GM19023 (cell line): Measurements from ENCODE around the gene NDUFV2.
"Not testable (repeated sequence)": the region's sequence is repeated elsewhere in the genome, so short reads cannot be mapped to it uniquely, and the experiment has no call there.

Experiments used
- ATAC-seq: cut with Tn5 transposase; IDR thresholded peaks from one replicate; pipeline ENCODE4 v1.9.1; 2021; ENCODE audit warnings: mild to moderate bottlenecking, moderate library complexity; ENCODE audit not compliant: unreplicated experiment

NDUFV2 gene

GRCh38 chr18:9088727-9089126, 13.8 kb upstream of the NDUFV2 start:
- not testable (repeated sequence) for ATAC-seq

GRCh38 chr18:9090578-9090977, 11.9 kb upstream of the NDUFV2 start:
- no peak for ATAC-seq

GRCh38 chr18:9091066-9091476, 11.4 kb upstream of the NDUFV2 start:
- ATAC-seq: no peak

GRCh38 chr18:9092665-9093064, 9.8 kb upstream of the NDUFV2 start:
- ATAC-seq: no peak

- not testable (repeated sequence) for ATAC-seq
Measured at GRCh38 chr18:9093109-9093508, 9.4 kb upstream of the NDUFV2 start.

GRCh38 chr18:9094307-9095226, 7.9 kb upstream of the NDUFV2 start:
- no peak for ATAC-seq

DNA sequence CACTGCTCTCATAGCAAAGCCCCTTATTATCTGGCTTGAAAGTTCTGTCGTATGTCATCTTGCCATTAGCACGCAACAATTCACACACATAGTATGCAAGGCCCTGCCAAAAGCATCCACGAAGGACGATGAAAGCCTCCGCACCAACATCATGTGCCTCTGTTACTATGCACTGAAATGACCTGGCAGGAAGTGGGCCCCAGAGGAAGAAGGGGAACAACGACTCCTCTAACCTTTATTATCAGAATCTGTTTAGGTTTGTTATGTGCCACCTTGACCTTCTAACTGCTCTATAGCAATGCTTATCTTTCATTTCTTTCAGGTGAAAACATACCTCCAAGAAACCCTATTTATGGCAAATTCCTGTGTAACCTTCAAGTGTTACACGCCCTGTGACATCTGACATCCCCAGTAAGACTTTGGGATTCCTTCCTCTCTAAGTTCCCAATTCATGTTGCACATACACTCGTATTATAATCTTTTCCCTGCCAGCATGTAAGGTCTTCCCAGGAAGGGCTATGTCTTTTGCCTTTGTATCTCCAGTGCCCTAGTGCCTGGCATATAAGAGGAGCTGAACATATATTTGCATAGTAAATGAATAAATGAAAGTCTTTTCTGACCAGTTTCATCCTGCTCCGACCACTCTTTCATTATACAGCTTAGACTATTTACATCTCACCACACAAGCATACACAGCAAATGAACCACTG, 7.0 kb upstream of the NDUFV2 start:
- peak; percentile 83 for ATAC-seq

- no peak for ATAC-seq
Measured at GRCh38 chr18:9096007-9096371, 6.5 kb upstream of the NDUFV2 start.

- ATAC-seq: no peak
Measured at GRCh38 chr18:9096685-9097084, 5.8 kb upstream of the NDUFV2 start.

- ATAC-seq: no peak
Measured at GRCh38 chr18:9097349-9097748, 5.2 kb upstream of the NDUFV2 start.

DNA sequence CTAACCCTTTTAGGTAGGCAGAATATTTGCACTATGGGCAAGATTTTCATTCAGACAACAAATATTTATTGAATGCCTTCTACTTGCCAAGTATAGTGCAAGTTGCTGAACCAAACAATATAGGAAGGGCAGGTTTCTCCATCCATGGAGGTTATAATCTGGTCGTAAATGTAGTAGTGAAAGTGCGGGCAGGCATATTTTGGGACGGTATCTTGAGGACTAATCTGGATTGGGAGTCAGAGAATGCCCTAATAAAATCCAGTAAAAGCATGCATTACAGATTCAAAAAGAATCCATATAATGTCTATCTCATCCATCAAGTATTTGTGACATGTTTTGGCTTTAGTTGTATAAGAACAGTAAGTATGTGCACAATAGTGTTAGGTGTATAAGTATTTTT, 1.7 kb upstream of the NDUFV2 start:
- ATAC-seq: no peak

DNA sequence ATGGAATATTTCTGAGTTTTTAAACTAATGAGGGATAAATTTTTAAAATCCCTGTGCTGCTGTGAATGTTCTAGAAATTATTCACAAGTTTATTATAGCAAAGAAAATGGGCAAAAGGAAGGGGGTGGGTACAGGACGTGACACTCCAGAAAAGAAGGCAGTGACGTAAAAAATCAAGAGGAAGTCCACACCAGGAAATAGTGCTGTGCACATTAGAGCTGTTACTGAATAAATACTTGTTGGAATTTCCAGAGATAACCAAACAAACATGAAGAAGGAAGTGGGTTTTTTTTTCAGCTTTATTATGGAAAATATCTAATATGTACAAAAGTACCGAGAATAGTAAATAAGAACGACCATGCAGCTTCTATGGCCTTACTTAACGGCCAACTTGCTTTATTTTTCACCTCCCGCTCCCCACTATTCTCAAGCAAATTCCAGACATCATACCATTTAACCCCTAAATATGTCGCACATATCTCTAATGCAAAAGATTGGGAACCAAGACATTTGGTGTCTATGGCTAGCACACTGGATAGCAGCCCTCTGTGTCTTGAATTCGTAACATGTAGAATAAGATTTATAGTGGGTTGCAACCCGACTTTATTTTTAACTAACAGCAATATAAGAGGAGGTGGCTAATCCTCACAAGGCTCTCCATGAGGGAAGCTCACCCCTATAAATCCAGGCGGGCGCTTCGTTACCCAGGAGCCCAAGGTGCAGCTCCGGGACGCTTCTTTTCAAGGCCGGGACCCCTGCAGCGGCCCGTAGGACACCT, 580 bp upstream of the NDUFV2 start:
- ATAC-seq: peak; percentile 11

DNA sequence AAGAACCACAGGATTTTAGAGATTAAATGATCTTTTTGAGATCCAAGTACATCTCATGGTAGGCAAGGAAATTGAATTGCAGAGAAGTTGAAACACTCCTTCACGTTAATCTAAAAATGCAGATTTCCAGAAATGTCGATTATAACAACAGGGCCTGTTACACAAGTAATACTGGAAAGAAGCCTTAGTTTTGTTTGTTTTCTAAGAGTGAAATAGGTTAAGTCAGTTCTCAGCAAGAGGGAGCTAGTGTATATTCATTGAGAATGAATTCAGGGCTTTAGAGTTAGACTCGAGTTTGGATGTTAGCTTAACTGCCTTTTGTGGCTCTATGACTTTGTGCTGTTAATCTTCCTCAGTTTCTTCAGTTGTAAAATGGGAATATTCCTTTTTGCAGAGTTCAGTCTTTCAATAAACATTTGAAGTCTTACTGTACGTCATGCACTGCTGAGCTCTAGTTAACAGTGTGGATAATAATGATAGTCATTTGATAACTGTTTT, 926 bp downstream of the NDUFV2 start:
- ATAC-seq: no peak

GRCh38 chr18:9104244-9104901, 1.9 kb downstream of the NDUFV2 start:
- ATAC-seq: no peak

DNA sequence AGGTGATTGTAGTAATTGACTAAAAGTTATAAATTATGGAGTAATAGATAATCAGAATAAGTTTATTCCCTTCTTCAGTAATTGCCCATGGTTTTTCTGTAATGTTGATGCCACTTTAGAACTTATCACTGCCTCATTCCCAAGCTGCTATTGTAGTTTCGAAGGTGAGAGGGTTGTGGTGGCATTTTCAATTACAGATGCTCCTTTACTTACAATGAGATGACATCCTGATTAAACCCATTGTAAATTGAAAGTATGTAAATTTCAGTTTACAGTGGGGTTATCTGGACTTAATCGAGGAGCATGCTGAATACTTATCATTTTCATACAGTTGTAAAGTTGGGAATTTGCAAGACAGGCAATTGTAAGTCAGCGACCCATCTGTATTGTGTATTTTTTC, 2.9 kb downstream of the NDUFV2 start:
- ATAC-seq: no peak

DNA sequence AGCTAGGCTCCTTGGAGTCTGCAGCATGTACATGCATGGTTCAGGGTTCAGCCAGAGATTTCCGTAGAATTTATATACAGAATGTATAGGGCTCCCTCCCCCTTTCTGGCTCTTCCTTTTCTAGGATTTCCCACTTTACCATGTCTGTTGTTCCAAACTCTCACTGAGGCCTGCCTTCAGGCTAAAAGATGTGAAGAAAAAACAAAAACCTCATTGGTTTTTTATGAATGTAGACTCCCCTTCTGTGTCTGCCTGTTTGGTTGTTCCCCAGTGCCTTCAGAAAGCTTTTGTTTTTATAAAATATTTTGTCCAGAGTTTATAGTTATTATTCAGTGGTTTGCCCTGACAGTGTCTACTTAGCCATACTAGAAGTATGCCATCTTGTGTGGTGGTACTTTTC, 3.6 kb downstream of the NDUFV2 start:
- no peak for ATAC-seq

GRCh38 chr18:9106800-9107584, 4.5 kb downstream of the NDUFV2 start:
- ATAC-seq: no peak

DNA sequence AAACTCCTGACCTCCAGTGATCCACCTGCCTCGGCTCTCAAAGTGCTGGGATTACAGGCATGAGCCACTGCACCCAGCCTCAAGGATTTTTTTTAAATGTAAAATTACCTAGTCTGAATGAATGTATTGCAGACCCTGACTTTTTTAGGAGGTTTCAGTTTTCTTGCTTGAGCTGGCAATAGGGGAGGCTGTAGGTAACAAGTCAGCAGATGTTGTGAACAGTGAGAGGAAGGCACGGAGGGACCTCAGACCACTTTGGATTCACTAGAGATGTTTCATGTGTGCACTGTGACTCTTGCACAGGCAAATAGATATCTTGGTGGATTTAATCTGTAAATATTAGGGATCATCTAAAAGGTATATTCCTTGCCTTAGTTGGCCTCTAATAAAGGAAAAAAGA, 6.4 kb downstream of the NDUFV2 start:
- ATAC-seq: no peak

- no peak for ATAC-seq
Measured at GRCh38 chr18:9109523-9109922, 7.0 kb downstream of the NDUFV2 start.
